GM19193 (cell line): ENCODE data around the gene SELPLG.

Experiments used
- POLR2A ChIP-seq: IDR thresholded peaks from 4 replicates; pipeline ENCODE4 v1.6.1; 2011; ENCODE audit not compliant: insufficient read depth, insufficient read length; ENCODE audit errors: extremely low read depth

Gene SELPLG

GRCh38 chr12:108630481-108631207 lies 3.0 kb downstream of the SELPLG start:
- TF ChIP-seq POLR2A = no peak

GRCh38 chr12:108629824-108630476 lies 3.7 kb downstream of the SELPLG start:
- TF ChIP-seq POLR2A = no peak

DNA sequence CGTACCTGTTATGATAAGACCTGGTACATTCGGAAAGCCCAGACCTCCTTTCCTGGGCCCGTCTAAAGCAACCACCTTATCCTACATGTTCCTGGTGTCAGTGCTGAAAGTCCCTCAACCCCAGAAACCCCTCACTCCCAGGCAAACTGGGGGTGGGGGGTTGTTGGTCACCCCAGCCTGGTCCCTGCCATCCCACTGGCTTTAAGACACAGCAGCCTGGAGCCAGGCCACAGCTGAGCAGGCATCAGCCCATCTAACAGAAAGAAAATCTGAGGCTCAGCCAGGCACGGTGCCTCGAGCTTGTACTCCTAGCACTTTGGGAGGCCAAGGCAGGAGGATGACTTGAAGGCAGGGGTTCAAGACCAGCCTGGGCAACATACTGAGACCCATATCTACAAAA lies 4.5 kb downstream of the SELPLG start:
- no peak for TF ChIP-seq POLR2A

DNA sequence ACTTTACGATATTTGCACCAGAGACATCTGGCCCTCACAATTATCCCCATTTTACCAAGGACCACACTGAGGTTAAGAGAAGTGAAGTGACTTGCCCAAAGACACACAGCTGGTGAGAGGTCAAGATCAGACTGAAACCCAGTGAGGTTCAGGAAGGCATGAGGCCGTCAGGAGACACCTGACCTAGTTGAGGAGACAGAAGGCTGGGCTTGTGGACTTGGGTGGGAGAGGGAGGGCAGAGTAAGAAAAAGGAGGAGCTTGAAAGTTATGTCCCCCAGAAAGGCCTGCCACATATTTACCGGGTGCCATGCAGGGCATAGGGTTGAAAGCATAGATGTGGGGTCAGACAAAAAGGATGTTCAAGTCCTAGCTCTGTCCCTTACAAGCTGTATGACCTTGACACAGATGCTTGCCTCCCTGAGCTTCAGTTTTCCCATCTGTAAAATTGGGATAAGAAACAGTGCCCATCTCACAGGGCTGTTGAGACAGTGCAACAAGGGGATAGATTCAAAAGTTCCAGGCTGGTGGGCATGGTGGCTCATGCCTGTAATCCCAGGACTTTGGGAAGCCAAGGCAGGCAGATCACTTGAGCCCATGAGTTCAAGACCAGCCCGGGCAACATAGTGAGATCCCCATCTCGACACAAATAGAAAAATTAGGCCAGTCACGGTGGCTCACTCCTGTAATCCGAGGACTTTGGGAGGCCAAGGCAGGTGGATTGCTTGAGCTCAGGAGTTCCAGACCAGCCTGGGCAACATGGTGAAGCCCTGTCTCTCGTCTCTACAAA lies 6.4 kb downstream of the SELPLG start:
- TF ChIP-seq POLR2A = no peak

DNA sequence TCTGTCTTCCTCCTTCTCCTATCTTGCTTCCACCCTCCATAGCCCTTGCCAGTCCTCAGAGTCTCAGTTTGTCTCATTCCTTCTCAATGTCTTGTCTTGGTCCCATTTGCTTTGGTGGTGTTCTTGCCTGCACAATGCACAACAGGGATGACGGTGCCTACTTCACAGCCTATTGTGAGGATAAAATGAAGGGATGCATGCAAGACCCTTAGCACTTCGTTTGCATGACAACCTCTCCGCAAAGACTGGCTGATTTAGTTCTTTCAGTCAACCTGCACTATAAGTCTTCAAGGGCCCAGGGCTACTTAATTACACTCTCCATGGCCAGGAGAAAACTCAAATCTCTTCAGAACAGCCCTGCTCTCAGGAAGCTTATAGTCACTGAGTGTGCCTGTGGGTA lies 8.5 kb downstream of the SELPLG start:
- TF ChIP-seq POLR2A = no peak

- TF ChIP-seq POLR2A = no peak
Measured at GRCh38 chr12:108623577-108623976, 10.1 kb downstream of the SELPLG start.

GRCh38 chr12:108622921-108623514 lies 10.7 kb downstream of the SELPLG start:
- TF ChIP-seq POLR2A = no peak

GRCh38 chr12:108622421-108622820 lies 11.3 kb downstream of the SELPLG start:
- no peak for TF ChIP-seq POLR2A

DNA sequence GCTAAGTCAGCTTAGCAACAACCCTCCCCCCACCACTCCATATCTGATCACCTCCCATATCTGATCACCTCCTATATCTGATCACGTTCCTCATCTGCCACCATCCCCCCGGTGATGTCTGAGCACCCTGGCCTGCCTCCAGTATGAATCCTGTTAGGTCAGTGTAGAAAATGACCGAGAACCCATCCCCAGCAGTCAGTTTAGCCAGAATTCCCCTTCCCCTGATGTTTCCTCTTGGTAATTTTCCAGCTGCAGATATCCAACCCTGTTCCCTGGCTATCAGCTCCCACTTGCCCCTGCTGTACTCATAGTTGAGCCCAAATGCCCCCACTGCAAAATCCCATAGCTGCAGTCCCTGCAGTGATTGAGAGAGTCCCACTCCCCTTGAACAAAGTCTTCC lies 12.5 kb downstream of the SELPLG start:
- TF ChIP-seq POLR2A = no peak

DNA sequence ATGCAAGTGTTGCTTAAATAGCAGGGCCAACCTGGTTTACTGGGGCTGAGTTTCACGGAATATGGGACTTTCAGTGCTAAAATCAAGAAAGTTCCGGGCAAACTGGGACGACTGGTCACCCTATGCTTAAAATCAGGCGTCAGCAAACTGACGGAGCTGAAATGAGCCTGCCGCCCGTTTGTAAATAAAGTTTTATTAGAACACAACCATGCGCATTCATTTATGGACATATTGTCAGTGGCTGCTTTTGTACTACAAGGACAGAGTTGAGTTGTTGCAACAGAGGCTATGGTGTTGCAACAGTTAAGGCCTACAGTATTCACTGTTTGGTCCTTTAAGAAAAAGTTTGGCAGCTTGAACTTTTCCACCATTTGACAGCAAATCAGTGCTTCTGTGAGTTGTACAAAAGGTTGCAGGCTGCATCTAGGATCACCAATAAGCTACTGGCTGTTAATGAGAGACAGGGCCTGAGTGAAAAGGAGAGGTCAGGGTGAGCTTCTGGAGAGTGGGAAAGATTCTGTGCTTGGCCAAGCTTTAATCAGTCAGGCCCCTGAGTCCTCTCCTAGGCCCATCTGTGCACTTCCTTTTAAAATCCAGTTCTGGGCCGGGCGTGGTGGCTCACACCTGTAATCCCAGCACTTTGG lies 13.3 kb downstream of the SELPLG start:
- TF ChIP-seq POLR2A = no peak

DNA sequence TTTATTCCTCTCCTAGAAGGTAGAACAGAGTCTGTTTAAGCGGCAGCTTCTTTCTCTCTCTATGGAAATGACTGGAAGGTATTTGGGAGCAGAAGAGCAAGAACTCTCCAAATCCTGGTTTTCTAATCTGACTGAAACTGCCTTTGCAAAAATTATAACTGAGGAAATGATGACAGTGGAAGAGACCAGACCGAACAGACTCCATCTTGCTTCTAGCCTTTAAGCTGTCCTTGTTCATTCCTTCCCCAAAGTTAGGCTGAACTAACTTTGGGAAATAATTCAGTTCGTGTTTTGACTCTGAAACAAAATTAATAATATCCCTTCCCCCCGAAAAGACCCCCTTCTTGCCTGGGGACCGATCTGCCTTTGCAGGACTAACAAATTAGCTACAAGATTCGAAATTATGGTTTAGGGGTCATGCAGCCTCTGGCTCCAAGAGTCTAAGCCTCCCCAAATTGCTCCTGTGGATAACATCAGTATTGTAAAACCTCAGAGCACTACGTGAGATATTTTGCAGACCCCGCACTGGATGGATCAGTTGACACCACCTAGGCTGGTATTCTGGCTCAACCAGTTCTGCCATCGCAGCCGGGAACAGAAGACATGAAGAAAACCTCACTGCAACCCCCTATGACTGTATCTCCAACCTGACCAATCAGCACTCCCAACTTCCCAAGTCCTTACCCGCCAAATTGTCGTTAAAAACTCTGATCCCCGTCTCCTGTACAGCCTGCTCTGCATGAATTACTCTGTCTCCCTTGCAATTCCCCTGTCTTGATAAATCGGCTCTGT lies 14.1 kb downstream of the SELPLG start:
- TF ChIP-seq POLR2A = no peak

- TF ChIP-seq POLR2A = peak; percentile 23
Measured at GRCh38 chr12:108618079-108618952, 15.4 kb downstream of the SELPLG start.

- TF ChIP-seq POLR2A = peak; percentile 71
Measured at GRCh38 chr12:108616941-108617858, 16.5 kb downstream of the SELPLG start.

GRCh38 chr12:108616359-108616758 lies 17.3 kb downstream of the SELPLG start:
- TF ChIP-seq POLR2A = no peak
